ENCODE data around the gene USP26.

USP26 gene

GRCh38 chrX:132990835-132991234, 106.1 kb downstream of the USP26 start:
- H3F3A ChIP-seq (ENCODE audit: insufficient read depth, low read length): no peaks in the 10 kb centered on the region
- TF ChIP-seq CTCF (IDR thresholded peaks at IDR 0.05; ENCODE audit: low read length) (no peak), EZH2 (IDR thresholded peaks at IDR 0.05; ENCODE audit: borderline replicate concordance, low read length) (no peak)
- no peaks in the 10 kb centered on the region for H4K20me1 ChIP-seq (ENCODE audit: insufficient read depth, low read length)
- H3K4me3 ChIP-seq (ENCODE audit: low read depth, low read length, poor library complexity, severe bottlenecking): no peak overlapping the region
- H3K9ac ChIP-seq (ENCODE audit: low read length): no peak overlapping the region
- H3K27ac ChIP-seq (ENCODE audit: low read depth, low read length, poor library complexity, severe bottlenecking): no peak overlapping the region
- H3K36me3 ChIP-seq (ENCODE audit: insufficient read depth, low read length): no peaks in the 10 kb centered on the region
- no peaks in the 10 kb centered on the region for H3K79me2 ChIP-seq (ENCODE audit: insufficient read depth, low read length)
- no peak overlapping the region for H2AFZ ChIP-seq (ENCODE audit: low read length)
- H3K4me1 ChIP-seq (ENCODE audit: insufficient read depth, low read length, severe bottlenecking): no peaks in the 10 kb centered on the region
- no peaks in the 10 kb centered on the region for H3K9me3 ChIP-seq (ENCODE audit: low read length)
- H3K4me2 ChIP-seq (ENCODE audit: low read length): no peak overlapping the region
- H3K27me3 ChIP-seq (ENCODE audit: insufficient read depth, low read length): no peaks in the 10 kb centered on the region
- no peaks in the 10 kb centered on the region for H3K9me2 ChIP-seq (ENCODE audit: low read depth, low read length)

- H2AFZ ChIP-seq (ENCODE audit: low read length): no peak overlapping the region
- H3K9me3 ChIP-seq (ENCODE audit: low read length): no peaks in the 10 kb centered on the region
- H3K36me3 ChIP-seq (ENCODE audit: insufficient read depth, low read length): no peaks in the 10 kb centered on the region
- no peak overlapping the region for H3K4me3 ChIP-seq (ENCODE audit: low read depth, low read length, poor library complexity, severe bottlenecking)
- no peaks in the 10 kb centered on the region for H3K4me1 ChIP-seq (ENCODE audit: insufficient read depth, low read length, severe bottlenecking)
- H3K9ac ChIP-seq (ENCODE audit: low read length): no peak overlapping the region
- no peak overlapping the region for H3K4me2 ChIP-seq (ENCODE audit: low read length)
- no peak for TF ChIP-seq CTCF (IDR thresholded peaks at IDR 0.05; ENCODE audit: low read length)
- no peak for TF ChIP-seq EZH2 (IDR thresholded peaks at IDR 0.05; ENCODE audit: borderline replicate concordance, low read length)
- H3K79me2 ChIP-seq (ENCODE audit: insufficient read depth, low read length): no peaks in the 10 kb centered on the region
- no peaks in the 10 kb centered on the region for H3F3A ChIP-seq (ENCODE audit: insufficient read depth, low read length)
- no peak overlapping the region for H3K27ac ChIP-seq (ENCODE audit: low read depth, low read length, poor library complexity, severe bottlenecking)
- no peaks in the 10 kb centered on the region for H4K20me1 ChIP-seq (ENCODE audit: insufficient read depth, low read length)
- no peaks in the 10 kb centered on the region for H3K9me2 ChIP-seq (ENCODE audit: low read depth, low read length)
- H3K27me3 ChIP-seq (ENCODE audit: insufficient read depth, low read length): no peaks in the 10 kb centered on the region
Observed at GRCh38 chrX:132986556-132986955, 110.4 kb downstream of the USP26 start.

- no peak overlapping the region for H3K27ac ChIP-seq (ENCODE audit: low read depth, low read length, poor library complexity, severe bottlenecking)
- no peak overlapping the region for H3K9ac ChIP-seq (ENCODE audit: low read length)
- H3K9me2 ChIP-seq (ENCODE audit: low read depth, low read length): no peaks in the 10 kb centered on the region
- no peak overlapping the region for H3K4me3 ChIP-seq (ENCODE audit: low read depth, low read length, poor library complexity, severe bottlenecking)
- no peaks in the 10 kb centered on the region for H3K27me3 ChIP-seq (ENCODE audit: insufficient read depth, low read length)
- H3K4me2 ChIP-seq (ENCODE audit: low read length): no peak overlapping the region
- no peaks in the 10 kb centered on the region for H3K9me3 ChIP-seq (ENCODE audit: low read length)
- H2AFZ ChIP-seq (ENCODE audit: low read length): no peak overlapping the region
- H3K36me3 ChIP-seq (ENCODE audit: insufficient read depth, low read length): no peaks in the 10 kb centered on the region
- TF ChIP-seq EZH2 (IDR thresholded peaks at IDR 0.05; ENCODE audit: borderline replicate concordance, low read length) (no peak), CTCF (IDR thresholded peaks at IDR 0.05; ENCODE audit: low read length) (no peak)
- no peaks in the 10 kb centered on the region for H4K20me1 ChIP-seq (ENCODE audit: insufficient read depth, low read length)
- H3K79me2 ChIP-seq (ENCODE audit: insufficient read depth, low read length): no peaks in the 10 kb centered on the region
- no peaks in the 10 kb centered on the region for H3F3A ChIP-seq (ENCODE audit: insufficient read depth, low read length)
- H3K4me1 ChIP-seq (ENCODE audit: insufficient read depth, low read length, severe bottlenecking): no peaks in the 10 kb centered on the region
Observed at GRCh38 chrX:132984058-132984650, 112.8 kb downstream of the USP26 start.

Measured in OCI-LY1 (cell line).